GM21381 (cell line): ENCODE measurements around the gene HNRNPR.

ENCODE experiments used
- ATAC-seq: cut with Tn5 transposase; IDR thresholded peaks from one replicate; pipeline ENCODE4 v1.9.1; 2021; ENCODE audit warnings: mild to moderate bottlenecking, moderate library complexity; ENCODE audit not compliant: unreplicated experiment

HNRNPR gene

DNA sequence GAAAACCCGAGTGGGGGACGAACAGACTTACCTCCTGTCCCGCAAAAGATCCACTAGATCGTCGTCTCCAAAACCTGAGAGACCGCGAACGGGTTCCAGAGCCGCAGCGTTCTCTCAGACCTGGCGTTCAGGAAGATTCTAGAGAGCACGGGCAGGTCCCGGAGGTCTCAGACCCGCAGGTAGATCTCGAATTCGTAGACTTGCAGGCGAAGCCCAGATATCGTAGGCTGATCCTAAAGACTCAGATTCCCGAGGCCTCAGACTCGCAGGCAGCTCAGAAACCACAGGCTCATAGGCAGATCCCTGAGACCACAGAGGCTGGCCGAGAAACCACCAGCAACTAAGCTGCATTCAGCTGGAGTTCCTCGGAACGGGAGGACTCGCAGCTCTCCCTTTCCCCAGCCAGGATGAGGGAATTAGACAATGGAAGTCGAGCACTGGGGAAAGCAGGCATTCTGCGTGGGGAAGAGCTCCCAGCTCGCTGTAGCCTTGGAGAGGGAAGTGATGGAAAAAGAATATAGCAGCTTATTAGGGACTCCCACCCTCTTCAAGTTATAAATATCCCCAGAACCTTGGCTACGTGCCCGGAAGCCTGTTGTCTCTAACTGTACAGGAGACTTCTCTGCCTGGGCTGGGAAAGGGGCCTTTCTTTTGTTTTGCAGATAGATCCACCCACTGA is 25.4 kb upstream of the HNRNPR start, which contains the start of gene ZNF436:
Gene ZNF436, minus strand, starts transcription at position 502 of the 679 bp plus-strand sequence. CDS start 1,831 bp downstream, outside the sequence.
- ATAC-seq = no peak

- peak; percentile 58 for ATAC-seq
Measured at GRCh38 chr1:23368562-23369334, 24.7 kb upstream of the HNRNPR start.

GRCh38 chr1:23367791-23368561 is 23.9 kb upstream of the HNRNPR start:
- ATAC-seq = peak; percentile 91

GRCh38 chr1:23367451-23367790 is 23.3 kb upstream of the HNRNPR start:
- ATAC-seq = no peak

- ATAC-seq = no peak
Measured at GRCh38 chr1:23366598-23366997, 22.5 kb upstream of the HNRNPR start.

GRCh38 chr1:23366146-23366545 is 22.1 kb upstream of the HNRNPR start:
- ATAC-seq = no peak

DNA sequence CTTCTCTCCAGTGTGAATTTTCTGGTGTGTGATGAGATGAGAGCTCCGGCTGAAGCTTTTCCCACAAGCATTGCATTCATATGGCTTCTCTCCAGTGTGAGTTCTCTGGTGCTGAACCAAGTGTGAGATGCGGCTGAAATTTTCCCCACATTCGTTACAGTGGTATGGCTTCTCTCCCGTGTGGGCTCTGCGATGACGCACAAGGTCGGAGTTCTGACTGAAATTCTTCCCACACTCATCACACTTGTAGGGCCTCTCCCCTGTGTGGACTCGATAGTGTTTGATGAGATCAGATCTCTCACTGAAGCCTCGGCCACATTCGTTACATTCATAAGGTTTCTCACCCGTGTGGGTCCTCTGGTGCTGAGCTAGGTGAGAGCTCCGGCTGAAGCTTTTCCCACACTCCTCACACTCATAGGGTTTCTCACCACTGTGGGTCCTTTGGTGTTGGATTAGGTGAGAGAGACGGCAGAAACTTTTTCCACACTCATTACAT is 18.2 kb upstream of the HNRNPR start:
- no peak for ATAC-seq

DNA sequence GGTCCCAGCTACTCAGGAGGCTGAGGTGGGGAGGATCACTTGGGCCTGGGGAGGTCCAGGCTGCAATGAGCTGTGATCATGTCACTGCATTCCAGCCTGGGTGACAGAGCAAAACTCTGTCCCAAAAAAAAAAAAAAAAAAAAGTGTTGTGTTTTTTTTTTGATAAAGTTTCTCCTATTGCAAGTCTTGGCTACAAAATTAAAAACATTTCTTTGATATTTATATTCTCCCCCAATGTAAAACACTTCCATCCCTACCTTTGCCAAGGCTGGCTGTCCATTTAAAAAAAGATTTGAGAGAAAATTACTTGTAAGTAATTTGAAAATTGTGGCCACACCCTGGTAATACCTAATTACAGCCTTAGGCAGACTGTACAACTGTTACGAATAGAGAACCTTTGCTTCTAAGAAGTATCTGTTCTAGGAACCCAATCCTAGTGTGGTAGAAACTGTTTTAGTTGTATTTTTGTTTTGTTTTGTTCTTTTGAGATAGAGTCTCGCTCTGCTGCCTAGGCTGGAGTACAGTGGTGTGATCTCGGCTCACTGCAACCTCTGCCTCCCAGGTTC is 14.3 kb upstream of the HNRNPR start:
- ATAC-seq = no peak

GRCh38 chr1:23357138-23357908 is 13.2 kb upstream of the HNRNPR start:
- no peak for ATAC-seq

- ATAC-seq = no peak
Measured at GRCh38 chr1:23356471-23357137, 12.5 kb upstream of the HNRNPR start.

GRCh38 chr1:23354245-23354644 is 10.2 kb upstream of the HNRNPR start:
- ATAC-seq = no peak

- ATAC-seq = no peak
Measured at GRCh38 chr1:23352096-23352695, 8.1 kb upstream of the HNRNPR start.

- no peak for ATAC-seq
Measured at GRCh38 chr1:23345920-23346319, 1.8 kb upstream of the HNRNPR start.

DNA sequence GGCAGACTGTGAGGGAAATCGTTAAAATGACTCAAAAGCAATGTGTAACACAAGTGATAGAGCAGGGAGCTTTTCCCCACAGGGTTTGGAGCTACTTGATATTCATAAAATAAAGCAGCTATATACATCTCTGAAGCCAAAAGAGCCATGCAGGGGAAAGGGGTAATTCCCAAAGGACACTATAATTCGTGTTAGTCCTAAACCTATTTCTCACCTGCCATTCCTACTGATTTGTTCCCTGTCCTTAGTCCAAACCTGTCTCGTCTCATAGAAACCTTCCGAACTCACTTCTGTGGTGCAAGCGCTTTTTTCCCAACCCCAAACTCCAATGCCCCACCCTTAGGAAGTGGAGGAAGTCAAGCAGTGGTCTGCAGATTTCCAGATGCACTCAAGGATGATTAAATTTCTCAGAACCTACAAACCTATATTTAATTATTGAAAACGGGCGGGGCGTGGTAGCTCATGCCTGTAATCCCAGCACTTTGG is 946 bp upstream of the HNRNPR start:
- no peak for ATAC-seq

- ATAC-seq = peak; percentile 5
Measured at GRCh38 chr1:23343221-23344110, 618 bp downstream of the HNRNPR start.

DNA sequence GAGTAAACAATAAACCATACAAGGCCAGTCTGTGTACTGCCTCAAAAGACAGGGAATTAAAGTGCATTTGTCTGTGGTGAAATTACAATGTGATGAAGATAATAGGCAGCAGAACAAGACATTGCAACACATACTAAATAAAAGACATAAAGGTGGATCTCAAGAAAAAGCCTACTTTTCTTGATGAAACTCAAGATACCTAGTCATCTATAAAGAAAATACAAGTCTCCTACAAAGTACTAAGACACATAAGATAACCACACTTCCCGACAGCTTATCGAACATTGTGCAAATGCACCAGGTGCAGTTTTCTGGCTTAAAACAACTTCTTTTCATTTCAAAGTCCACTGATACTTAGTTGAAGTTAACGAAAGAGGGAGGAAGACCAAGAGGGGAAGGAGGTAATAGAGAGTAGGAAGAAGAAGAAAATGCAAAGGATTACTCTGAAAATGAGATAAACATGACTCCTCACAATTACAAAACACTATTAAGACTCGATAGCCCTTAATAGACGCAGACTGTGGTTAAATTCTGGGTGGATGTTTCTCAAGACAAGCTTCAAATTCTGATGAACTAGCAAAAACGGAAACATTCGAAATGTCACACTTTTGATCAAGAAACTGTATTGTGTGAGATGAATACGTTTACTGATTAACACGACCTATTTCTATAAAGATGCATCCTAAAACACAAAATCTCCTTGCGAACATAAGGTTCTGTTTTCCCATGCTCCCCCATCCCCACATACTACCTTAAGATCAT is 2.0 kb downstream of the HNRNPR start:
- no peak for ATAC-seq

- ATAC-seq = no peak
Measured at GRCh38 chr1:23339632-23340031, 4.5 kb downstream of the HNRNPR start.

GRCh38 chr1:23337869-23338268 is 6.2 kb downstream of the HNRNPR start:
- ATAC-seq = no peak
